ENCODE measurements around the gene SPATA31D3.
"Not testable (repeated sequence)": the region's sequence is repeated elsewhere in the genome, so short reads cannot be mapped to it uniquely, and the experiment has no call there.

Gene SPATA31D3

DNA sequence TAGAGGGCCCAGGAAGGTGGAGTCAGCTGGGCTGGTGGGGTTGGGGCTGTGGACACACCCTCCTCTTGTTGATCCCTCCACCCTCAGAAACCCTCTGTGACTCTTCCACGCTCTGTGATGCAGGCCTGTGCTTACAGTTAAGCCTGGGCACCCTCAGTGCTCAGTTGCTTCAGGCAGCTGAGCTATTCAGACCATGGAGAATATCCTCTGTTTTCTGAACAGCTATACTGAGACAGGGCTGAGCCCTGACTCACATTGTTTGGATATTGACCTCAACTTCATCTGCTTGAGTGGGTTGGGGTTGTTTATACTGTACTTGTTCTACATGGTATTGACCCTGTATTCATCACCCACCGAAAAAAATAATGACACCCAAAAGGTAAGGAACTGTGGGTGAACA, at the start of gene SPATA31D3:
Gene SPATA31D3 (plus strand): TSS at position 108 of the 400 bp plus-strand sequence. CDS start 86 bp downstream, at position 194.
- not testable (repeated sequence) for DNase-seq (ENCODE audit: low read depth in 2 of 2)

DNA sequence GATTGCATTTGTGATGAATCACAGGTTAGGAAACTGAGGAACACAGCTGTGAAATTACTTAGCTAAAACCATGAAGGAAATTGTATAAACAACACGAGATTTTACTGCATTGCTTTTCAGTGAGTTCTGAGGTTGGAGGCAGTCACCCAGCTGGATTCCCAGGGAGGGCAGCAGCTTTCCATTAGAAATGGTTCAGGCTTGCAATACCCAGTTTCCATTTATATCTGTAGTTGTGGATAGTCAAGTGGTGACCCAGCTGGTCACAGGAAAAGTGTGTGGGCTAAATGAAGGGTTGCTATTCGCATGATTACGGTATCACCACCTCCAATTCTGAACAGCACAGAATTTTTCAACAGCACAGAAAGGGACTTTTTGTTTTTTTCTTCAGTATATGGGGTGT, 49.4 kb upstream of the SPATA31D3 start:
- no peak for DNase-seq (ENCODE audit: low read depth in 2 of 2)

DNA sequence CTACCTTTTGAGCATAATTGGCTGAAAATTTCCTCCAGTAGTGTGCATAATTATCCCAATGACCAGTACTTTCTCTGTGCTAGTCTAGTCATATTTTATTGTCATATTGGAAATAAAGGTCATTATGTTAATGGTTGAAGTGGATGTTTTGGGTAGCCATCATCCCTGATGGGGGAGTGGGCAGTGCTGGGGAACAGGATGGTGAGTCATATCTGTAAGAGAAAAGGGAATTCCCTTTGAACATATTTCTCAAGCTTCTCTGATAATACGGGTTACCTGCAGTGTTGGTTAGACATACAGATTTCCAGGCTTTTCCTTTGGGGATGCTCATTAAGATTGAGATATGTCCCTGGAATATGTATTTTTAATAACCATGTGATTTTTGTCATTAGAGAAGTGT, 48.4 kb upstream of the SPATA31D3 start:
- no peak for DNase-seq (ENCODE audit: low read depth in 2 of 2)

GRCh38 chr9:81896070-81896469, 47.2 kb upstream of the SPATA31D3 start:
- DNase-seq (ENCODE audit: low read depth in 2 of 2): no peak

- no peak for DNase-seq (ENCODE audit: low read depth in 2 of 2)
These were observed 44.4 kb upstream of the SPATA31D3 start for GRCh38 chr9:81898851-81899250.

- DNase-seq (ENCODE audit: low read depth in 2 of 2): no peak
These were observed 41.1 kb upstream of the SPATA31D3 start for GRCh38 chr9:81902196-81902595.

GRCh38 chr9:81902626-81903025, 40.7 kb upstream of the SPATA31D3 start:
- DNase-seq (ENCODE audit: low read depth in 2 of 2): no peak

GRCh38 chr9:81906671-81907070, 36.6 kb upstream of the SPATA31D3 start:
- no peak for DNase-seq (ENCODE audit: low read depth in 2 of 2)

- DNase-seq (ENCODE audit: low read depth in 2 of 2): no peak
These were observed 31.2 kb upstream of the SPATA31D3 start for GRCh38 chr9:81912135-81912534.

DNA sequence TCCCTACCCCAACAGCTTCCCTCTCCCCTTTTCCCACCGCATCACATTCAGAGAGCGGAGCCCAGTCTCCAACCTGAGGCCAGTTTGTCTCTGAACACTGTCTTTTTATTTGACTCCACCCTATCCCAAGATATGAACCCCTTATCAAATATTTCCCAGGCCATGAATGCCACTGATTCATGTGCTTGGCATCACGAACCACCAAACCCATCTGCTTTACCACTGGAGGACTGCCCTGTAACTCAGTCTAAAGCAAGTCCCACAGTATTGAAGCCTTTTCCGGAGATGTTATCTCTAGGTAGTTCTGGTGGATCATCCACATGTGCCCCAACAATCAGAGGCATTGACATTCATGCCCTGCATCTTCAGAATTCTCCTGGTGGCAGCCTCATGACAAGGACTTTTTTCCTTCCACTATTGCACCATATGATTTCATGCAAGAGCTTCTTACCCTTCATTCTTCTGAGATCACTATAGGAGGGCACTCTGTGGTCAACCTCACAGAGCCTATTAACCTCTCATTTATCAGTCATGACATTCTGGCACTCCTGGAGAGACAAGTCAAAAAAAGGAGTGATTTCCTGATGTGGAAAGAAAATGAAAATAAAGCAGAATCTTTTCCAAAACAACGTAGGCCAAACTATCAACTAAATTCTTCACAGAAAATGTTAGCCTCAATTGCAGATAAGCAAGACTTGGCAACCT, 27.3 kb upstream of the SPATA31D3 start:
- DNase-seq (ENCODE audit: low read depth in 2 of 2): no peak

DNA sequence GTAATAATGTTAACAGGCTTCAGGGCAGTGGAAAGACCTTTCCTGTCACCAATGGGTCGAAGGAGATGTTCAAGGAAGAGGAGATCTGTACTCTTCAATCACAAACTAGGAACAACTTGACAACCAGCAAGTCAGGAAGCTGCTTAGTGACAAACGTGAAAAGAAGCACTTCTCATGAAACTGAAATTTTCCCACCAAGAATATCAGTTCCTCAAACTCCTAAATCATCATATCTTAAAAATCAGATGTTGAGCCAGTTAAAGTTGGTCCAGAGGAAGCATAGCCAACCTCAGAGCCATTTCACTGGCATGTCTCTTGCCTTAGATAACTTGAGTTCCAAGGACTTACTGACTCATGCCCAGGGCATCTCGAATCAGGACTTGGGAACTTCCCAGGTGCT, 24.8 kb upstream of the SPATA31D3 start:
- not testable (repeated sequence) for DNase-seq (ENCODE audit: low read depth in 2 of 2)

- not testable (repeated sequence) for DNase-seq (ENCODE audit: low read depth in 2 of 2)
These were observed 15.0 kb upstream of the SPATA31D3 start, which contains the start of gene SPATA31D4 for GRCh38 chr9:81928305-81928704. Gene SPATA31D4, plus strand, starts transcription at chr9:81928428. Its CDS starts 86 bp downstream, at chr9:81928514.

- not testable (repeated sequence) for DNase-seq (ENCODE audit: low read depth in 2 of 2)
These were observed 13.2 kb upstream of the SPATA31D3 start for GRCh38 chr9:81930147-81930546.

GRCh38 chr9:81933547-81933946, 9.8 kb upstream of the SPATA31D3 start:
- not testable (repeated sequence) for DNase-seq (ENCODE audit: low read depth in 2 of 2)

DNA sequence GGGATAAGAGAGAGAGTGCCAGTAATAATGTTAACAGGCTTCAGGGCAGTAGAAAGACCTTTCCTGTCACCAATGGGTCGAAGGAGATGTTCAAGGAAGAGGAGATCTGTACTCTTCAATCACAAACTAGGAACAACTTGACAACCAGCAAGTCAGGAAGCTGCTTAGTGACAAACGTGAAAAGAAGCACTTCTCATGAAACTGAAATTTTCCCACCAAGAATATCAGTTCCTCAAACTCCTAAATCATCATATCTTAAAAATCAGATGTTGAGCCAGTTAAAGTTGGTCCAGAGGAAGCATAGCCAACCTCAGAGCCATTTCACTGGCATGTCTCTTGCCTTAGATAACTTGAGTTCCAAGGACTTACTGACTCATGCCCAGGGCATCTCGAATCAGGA, 5.3 kb downstream of the SPATA31D3 start:
- not testable (repeated sequence) for DNase-seq (ENCODE audit: low read depth in 2 of 2)

DNA sequence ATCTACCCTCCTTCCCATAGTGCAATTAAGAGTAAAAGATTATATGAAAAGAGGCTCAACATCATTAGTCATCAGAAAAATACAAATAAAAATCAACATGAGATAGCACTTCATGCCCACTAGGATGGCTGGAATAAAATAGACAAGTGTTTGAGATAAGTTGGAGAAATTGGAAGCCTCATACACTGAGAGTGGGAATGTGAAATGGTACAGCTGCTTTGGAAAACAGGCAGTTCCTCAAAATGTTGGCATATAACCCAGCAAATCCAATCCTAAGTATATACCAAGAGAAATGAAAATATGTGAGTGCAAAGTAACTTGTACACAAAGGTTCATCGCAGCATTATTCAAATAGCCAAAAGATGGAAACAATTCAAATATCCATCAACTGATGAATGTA, 9.8 kb downstream of the SPATA31D3 start:
- no peak for DNase-seq (ENCODE audit: low read depth in 2 of 2)

DNA sequence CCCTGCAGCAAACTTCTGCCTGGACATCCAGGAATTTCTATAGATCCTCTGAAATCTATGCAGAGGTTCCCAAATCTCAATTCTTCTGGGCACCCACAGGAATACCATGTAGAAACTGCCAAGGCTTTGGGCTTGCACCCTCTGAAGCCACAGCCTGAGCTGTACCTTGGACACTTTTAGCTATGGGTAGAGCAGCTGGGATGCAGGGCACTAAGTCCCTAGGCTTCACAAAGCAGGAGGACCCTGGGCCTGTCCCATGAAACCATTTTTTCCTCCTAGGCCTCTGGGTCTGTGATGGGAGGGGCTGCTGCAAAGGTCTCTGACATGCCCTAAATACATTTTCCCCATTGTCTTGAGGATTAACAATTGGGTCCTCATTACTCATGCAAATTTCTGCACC, 12.3 kb downstream of the SPATA31D3 start:
- DNase-seq (ENCODE audit: low read depth in 2 of 2): no peak

DNA sequence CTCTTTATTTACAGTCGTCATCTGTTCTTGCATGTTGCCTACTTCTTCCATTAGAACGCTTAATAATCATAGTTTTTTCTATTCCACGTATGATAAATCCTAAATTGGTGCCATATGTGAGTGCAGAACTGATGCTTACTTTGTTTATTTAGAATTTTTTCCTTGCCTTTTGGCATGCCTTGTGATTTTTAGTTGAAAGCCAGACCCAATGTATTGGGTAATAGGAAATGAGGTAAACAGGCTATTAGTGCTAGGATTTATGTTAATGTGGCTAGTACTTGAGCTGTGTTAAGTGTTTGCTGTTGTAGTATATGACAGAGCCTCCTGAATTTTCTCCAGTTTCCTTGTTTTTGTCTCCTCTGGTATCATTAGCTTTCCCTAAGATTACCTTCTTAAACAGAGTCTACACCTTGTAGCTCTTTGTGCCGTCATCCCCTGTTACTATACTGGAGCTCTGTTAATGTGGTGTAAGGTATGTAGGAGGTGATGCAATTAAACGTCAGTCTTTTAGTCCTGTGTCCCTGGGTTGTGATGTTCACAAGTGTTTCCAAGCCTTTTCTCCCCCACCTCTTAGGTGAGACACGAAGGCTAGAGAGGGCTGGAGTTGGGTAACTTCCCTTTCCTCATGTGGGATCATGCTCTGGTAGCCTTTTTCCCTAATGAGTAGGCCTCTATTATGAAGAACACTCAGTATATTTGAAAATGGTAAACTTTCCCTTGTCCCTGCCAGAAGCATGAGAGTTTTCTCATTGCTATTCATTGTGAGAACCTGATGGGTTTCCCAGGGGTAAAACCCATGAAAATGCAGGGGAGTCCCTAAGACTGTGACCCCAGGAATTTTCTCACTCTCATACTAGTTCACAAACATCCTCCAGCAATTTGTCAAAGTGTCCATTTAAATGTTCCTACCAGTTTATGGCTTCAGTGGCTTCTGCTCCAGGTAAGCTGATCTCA, 21.2 kb downstream of the SPATA31D3 start:
- DNase-seq (ENCODE audit: low read depth in 2 of 2): no peak

- no peak for DNase-seq (ENCODE audit: low read depth in 2 of 2)
These were observed 24.7 kb downstream of the SPATA31D3 start for GRCh38 chr9:81968026-81968425.

GRCh38 chr9:81969971-81970370, 26.7 kb downstream of the SPATA31D3 start:
- DNase-seq (ENCODE audit: low read depth in 2 of 2): no peak

DNA sequence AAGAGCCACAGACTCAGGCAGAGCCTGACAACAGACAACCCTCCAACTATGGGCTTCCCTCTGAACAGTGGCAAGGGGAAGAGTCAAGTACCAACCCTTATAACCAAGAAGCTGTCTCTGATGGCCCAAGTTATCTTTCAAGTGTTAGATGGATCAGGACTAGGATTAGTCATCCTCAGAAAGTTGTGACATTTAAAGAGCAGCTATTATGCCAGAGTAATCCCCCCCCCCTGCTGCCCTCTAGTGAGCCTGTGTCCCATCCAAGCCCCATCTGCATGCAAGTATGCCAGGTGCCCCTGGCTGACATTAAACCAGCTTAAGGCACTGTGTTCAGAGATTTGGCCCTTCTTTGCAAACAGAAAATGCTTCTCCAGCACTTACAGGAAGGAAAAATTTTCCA, 28.4 kb downstream of the SPATA31D3 start:
- no peak for DNase-seq (ENCODE audit: low read depth in 2 of 2)

- no peak for DNase-seq (ENCODE audit: low read depth in 2 of 2)
These were observed 31.5 kb downstream of the SPATA31D3 start for GRCh38 chr9:81974764-81975163.

- DNase-seq (ENCODE audit: low read depth in 2 of 2): no peak
These were observed 33.1 kb downstream of the SPATA31D3 start for GRCh38 chr9:81976351-81976750.

Data from stimulated activated CD8-positive, alpha-beta memory T cell treated with anti-CD3 and anti-CD28 coated beads, Interleukin-7, amount 100 ng/mL, for 4 hours (primary cell).